Measurements from ENCODE around the gene C1QL4.
"Not testable (repeated sequence)": the region's sequence is repeated elsewhere in the genome, so short reads cannot be mapped to it uniquely, and the experiment has no call there.

Gene C1QL4

DNA sequence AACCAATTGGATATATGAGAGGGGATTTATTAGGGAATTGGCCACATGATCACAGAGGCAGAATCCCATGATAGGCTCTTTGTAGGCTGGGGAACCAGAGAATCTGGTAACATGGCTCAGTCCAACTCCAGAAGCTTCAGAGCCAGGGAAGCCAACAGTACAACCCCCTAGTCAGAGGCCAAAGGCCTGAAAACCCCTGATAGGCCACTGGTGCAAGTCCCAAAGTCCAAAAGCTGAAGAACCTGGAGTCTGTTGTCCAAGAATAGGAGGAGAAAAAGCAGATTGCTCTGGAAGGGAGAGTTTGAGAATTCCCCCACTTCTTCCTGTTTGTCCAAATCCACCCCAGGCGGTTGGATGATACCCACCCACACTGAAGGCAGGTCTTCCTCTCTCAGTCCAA lies 22.2 kb downstream of the C1QL4 start:
- peaks cover 2% of the 10 kb centered on the region for H3K27me3 ChIP-seq (ENCODE audit: insufficient read depth, low read length)
- H3K9ac ChIP-seq (ENCODE audit: low read depth, low read length): no peak overlapping the region
- no peaks in the 10 kb centered on the region for H3K4me1 ChIP-seq (ENCODE audit: insufficient read depth, low read length)
- no peaks in the 10 kb centered on the region for H3K36me3 ChIP-seq (ENCODE audit: insufficient read depth, low read depth, low read length)
- no peak overlapping the region for H3K27ac ChIP-seq (ENCODE audit: low read length)
- no peak overlapping the region for H3K4me3 ChIP-seq (ENCODE audit: low read length)
- H3K9me3 ChIP-seq (ENCODE audit: insufficient read depth, low read depth, low read length): no peaks in the 10 kb centered on the region

DNA sequence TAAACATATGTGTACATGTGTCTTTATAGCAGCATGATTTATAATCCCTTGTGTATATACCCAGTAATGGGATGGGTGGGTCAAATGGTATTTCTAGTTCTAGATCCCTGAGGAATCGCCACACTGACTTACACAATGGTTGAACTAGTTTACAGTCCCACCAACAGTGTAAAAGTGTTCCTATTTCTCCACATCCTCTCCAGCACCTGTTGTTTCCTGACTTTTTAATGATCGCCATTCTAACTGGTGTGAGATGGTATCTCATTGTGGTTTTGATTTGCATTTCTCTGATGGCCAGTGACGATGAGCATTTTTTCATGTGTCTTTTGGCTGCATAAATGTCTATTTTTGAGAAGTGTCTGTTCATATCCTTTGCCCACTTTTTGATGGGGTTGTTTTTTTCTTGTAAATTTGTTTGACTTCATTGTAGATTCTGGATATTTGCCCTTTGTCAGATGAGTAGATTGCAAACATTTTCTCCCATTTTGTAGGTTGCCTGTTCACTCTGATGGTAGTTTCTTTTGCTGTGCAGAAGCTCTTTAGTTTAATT lies 26.5 kb downstream of the C1QL4 start:
- not testable (repeated sequence) for H3K27me3 ChIP-seq (ENCODE audit: insufficient read depth, low read length); H3K9ac ChIP-seq (ENCODE audit: low read depth, low read length); H3K9me3 ChIP-seq (ENCODE audit: insufficient read depth, low read depth, low read length); H3K36me3 ChIP-seq (ENCODE audit: insufficient read depth, low read depth, low read length); H3K4me3 ChIP-seq (ENCODE audit: low read length); H3K27ac ChIP-seq (ENCODE audit: low read length); H3K4me1 ChIP-seq (ENCODE audit: insufficient read depth, low read length)

DNA sequence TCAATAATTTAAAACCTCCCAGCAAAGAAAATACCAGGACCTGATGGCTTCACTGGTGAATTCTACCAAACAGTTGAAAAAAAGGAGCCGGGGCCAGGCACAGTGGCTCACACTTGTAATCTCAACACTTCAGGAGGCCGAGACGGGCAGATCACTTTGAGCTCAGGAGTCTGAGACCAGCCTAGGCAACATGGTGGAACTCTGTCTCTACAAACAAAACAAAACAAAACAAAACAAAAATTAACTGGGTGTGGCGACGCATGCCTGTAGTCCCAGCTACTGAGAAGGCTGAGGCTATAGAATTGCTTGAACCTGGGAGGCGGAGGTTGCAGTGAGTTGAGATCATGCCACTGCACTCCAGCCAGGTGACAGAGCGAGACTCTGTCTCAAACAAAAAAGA lies 27.6 kb downstream of the C1QL4 start:
- no peak overlapping the region for H3K27ac ChIP-seq (ENCODE audit: low read length)

DNA sequence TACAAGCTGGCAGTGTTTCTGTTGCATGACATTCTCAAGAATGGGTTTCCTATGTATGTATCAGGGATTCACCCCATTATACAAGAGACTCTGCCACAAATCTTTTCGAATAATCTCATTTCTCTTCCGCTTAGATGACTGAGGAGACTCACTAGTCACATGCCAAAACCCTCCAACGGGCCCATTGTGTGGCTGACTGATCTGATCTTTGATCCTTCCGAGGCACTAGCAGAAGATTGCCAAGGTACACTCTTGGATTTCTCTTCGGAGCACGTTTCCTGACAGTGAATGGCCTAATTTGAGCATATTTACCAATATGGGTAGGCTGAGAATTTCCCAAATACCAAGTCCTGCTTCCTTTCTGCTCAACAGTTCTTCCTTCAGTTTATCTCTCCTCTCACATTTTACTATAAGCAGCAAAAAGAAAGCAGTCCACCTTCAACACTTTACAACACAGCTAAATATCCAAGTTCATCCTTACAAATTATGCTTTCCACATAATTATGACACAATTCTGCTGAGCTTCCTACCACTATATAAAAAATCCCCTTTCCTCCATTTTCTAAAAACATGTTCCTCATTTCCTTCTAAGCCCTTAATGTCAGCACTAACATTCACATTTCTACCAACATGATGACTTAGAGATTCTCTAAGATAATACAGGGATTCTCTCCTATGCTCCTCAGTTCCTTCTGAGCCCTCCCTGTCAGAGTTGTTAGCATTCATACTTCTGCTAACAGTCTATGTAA lies 31.1 kb downstream of the C1QL4 start:
- peaks cover 33% of the 10 kb centered on the region for H3K27me3 ChIP-seq (ENCODE audit: insufficient read depth, low read length)
- no peak overlapping the region for H3K4me3 ChIP-seq (ENCODE audit: low read length)
- H3K27ac ChIP-seq (ENCODE audit: low read length): no peak overlapping the region
- H3K36me3 ChIP-seq (ENCODE audit: insufficient read depth, low read depth, low read length): no peaks in the 10 kb centered on the region
- no peaks in the 10 kb centered on the region for H3K9me3 ChIP-seq (ENCODE audit: insufficient read depth, low read depth, low read length)
- H3K4me1 ChIP-seq (ENCODE audit: insufficient read depth, low read length): no peaks in the 10 kb centered on the region
- H3K9ac ChIP-seq (ENCODE audit: low read depth, low read length): no peak overlapping the region

More for the DNA sequence above, 27.6 kb downstream of the C1QL4 start:
- H3K4me1 ChIP-seq (ENCODE audit: insufficient read depth, low read length): no peaks in the 10 kb centered on the region
- H3K4me3 ChIP-seq (ENCODE audit: low read length): no peak overlapping the region
- H3K36me3 ChIP-seq (ENCODE audit: insufficient read depth, low read depth, low read length): no peaks in the 10 kb centered on the region
- H3K27me3 ChIP-seq (ENCODE audit: insufficient read depth, low read length): peaks cover 12% of the 10 kb centered on the region; the same call in 1 of the 2 replicates
- H3K9ac ChIP-seq (ENCODE audit: low read depth, low read length): no peak overlapping the region
- no peaks in the 10 kb centered on the region for H3K9me3 ChIP-seq (ENCODE audit: insufficient read depth, low read depth, low read length)

DNA sequence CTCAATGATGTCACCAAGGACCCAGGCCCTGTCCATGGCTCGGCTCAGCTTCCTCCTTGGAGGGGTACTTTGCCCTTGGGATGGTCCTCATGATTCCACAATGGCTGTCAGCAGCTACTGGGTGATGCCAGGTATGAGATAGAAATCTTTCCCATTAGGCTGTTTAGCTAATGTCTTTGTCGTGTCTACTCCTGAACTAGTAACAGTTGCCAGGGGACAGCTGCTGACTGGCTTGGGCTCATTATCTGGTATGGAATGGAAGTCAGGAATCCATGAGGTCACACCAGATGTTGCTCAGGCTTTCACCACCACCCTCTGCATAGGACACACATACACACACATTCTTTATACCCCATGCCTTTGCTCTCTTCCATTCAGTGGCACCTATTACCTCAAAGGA lies 32.8 kb downstream of the C1QL4 start:
- Histone ChIP-seq H3K4me3 (ENCODE audit: low read length) (no peak overlapping the region), H3K27me3 (ENCODE audit: insufficient read depth, low read length) (peaks cover 34% of the 10 kb centered on the region), H3K9ac (ENCODE audit: low read depth, low read length) (no peak overlapping the region), H3K4me1 (ENCODE audit: insufficient read depth, low read length) (no peaks in the 10 kb centered on the region), H3K27ac (ENCODE audit: low read length) (no peak overlapping the region), H3K9me3 (ENCODE audit: insufficient read depth, low read depth, low read length) (no peaks in the 10 kb centered on the region), H3K36me3 (ENCODE audit: insufficient read depth, low read depth, low read length) (no peaks in the 10 kb centered on the region)

DNA sequence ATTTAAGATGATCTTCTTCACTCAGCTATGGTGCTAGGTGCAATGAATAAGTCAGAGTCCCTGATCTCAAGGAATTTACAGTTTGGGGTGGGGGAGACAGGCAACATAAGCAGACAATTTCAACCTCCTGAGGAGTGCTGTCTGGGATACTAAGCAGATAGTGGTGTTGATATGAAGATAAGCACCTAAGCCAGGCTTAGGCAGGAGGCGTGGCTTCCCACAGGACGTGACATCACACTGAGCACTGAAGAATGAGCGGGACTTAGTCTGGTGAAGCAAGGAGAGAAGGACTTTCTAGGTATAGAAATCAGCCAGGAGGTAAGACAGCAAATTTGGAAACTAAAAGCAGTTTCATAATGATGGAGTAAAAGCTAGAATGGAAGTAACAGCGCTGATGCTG lies 35.2 kb downstream of the C1QL4 start:
- Histone ChIP-seq H3K27me3 (ENCODE audit: insufficient read depth, low read length) (peaks cover 58% of the 10 kb centered on the region), H3K27ac (ENCODE audit: low read length) (no peak overlapping the region), H3K9me3 (ENCODE audit: insufficient read depth, low read depth, low read length) (no peaks in the 10 kb centered on the region), H3K9ac (ENCODE audit: low read depth, low read length) (no peak overlapping the region), H3K4me3 (ENCODE audit: low read length) (no peak overlapping the region), H3K36me3 (ENCODE audit: insufficient read depth, low read depth, low read length) (no peaks in the 10 kb centered on the region), H3K4me1 (ENCODE audit: insufficient read depth, low read length) (no peaks in the 10 kb centered on the region)

DNA sequence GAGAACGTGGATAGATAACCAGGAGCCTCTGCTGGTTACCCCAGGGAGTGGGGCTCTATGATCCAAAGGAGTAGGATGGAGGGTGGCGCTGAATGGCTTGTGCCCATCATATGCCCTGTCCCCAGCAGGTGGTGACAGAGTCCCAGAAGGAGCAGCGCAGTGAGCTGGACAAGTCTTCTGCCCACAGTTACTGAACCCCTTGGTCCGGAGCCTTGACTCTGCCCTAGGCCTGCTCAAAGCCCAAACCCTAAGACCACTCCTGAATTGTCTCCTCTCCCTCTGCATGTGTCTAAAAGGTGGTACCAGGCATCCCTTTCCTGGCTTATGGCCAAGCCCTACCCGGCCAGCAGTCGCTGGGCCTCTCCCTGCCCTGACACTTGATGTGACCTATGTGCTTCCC lies 38.8 kb downstream of the C1QL4 start:
- Histone ChIP-seq H3K27me3 (ENCODE audit: insufficient read depth, low read length) (peaks cover 78% of the 10 kb centered on the region), H3K9me3 (ENCODE audit: insufficient read depth, low read depth, low read length) (0 out of 2 replicates have a peak, but pooled peaks cover 3% of the 10 kb centered on the region), H3K9ac (ENCODE audit: low read depth, low read length) (no peak overlapping the region), H3K36me3 (ENCODE audit: insufficient read depth, low read depth, low read length) (no peaks in the 10 kb centered on the region), H3K4me3 (ENCODE audit: low read length) (no peak overlapping the region), H3K27ac (ENCODE audit: low read length) (no peak overlapping the region), H3K4me1 (ENCODE audit: insufficient read depth, low read length) (no peaks in the 10 kb centered on the region)

DNA sequence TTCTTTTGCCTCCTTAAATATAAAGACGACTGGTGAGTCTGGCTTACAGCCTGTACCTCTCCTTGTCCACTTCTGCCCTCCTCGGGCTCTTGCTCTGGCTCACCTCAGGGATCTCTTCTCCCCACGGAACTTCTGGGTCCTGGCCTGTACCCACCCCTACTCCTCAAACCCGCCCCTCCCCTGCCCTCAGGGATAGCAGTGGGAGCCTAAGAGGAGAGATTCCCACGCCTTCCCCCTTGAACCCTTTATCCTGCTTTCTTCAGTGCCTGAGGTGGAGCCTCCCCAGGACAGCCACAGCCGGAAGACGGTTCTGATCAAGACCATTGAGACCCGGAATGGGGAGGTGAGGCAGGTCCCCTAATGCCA lies 39.3 kb downstream of the C1QL4 start:
- no peaks in the 10 kb centered on the region for H3K4me1 ChIP-seq (ENCODE audit: insufficient read depth, low read length)
- H3K9me3 ChIP-seq (ENCODE audit: insufficient read depth, low read depth, low read length): 0 out of 2 replicates have a peak, but pooled peaks cover 3% of the 10 kb centered on the region
- peaks cover 78% of the 10 kb centered on the region for H3K27me3 ChIP-seq (ENCODE audit: insufficient read depth, low read length)
- H3K4me3 ChIP-seq (ENCODE audit: low read length): peak overlapping the region; percentile 41; the same call in 1 of the 2 replicates
- H3K27ac ChIP-seq (ENCODE audit: low read length): no peak overlapping the region
- H3K36me3 ChIP-seq (ENCODE audit: insufficient read depth, low read depth, low read length): no peaks in the 10 kb centered on the region
- H3K9ac ChIP-seq (ENCODE audit: low read depth, low read length): no peak overlapping the region

DNA sequence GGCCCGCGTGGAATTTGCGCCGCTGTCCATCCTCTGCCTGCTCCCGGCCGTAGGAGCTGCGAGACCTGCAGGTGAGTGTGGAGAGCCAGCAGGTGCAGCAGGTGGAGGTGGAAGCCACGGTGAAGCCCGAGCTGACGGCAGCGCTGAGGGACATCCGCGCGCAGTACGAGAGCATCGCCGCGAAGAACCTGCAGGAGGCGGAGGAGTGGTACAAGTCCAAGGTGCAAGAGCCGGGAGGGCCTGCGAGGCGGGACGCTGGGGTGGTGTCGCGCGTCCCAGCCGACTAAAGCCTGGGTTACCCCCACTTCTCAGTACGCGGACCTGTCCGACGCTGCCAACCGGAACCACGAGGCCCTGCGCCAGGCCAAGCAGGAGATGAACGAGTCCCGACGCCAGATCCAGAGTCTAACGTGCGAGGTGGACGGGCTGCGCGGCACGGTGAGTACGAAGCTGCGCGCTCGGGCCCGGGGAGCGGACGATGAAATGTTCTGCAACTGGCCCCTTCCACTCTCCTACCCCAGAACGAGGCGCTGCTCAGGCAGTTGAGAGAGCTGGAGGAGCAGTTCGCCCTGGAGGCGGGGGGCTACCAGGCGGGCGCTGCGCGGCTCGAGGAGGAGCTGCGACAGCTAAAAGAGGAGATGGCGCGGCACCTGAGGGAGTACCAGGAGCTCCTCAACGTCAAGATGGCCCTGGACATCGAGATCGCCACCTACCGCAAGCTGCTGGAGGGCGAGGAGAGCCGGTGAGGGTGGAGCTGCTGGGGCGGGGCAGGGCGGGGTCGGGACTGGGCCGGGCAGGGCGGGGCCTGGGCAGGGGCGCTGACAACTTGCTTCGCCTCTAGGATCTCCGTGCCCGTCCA lies 39.9 kb downstream of the C1QL4 start:
- H3K27ac ChIP-seq (ENCODE audit: low read length): no peak overlapping the region
- H3K4me3 ChIP-seq (ENCODE audit: low read length): peak overlapping the region; percentile 60
- H3K9ac ChIP-seq (ENCODE audit: low read depth, low read length): no peak overlapping the region
- peaks cover 80% of the 10 kb centered on the region for H3K27me3 ChIP-seq (ENCODE audit: insufficient read depth, low read length)
- no peaks in the 10 kb centered on the region for H3K4me1 ChIP-seq (ENCODE audit: insufficient read depth, low read length)
- 0 out of 2 replicates have a peak, but pooled peaks cover 3% of the 10 kb centered on the region for H3K9me3 ChIP-seq (ENCODE audit: insufficient read depth, low read depth, low read length)
- no peaks in the 10 kb centered on the region for H3K36me3 ChIP-seq (ENCODE audit: insufficient read depth, low read depth, low read length)

DNA sequence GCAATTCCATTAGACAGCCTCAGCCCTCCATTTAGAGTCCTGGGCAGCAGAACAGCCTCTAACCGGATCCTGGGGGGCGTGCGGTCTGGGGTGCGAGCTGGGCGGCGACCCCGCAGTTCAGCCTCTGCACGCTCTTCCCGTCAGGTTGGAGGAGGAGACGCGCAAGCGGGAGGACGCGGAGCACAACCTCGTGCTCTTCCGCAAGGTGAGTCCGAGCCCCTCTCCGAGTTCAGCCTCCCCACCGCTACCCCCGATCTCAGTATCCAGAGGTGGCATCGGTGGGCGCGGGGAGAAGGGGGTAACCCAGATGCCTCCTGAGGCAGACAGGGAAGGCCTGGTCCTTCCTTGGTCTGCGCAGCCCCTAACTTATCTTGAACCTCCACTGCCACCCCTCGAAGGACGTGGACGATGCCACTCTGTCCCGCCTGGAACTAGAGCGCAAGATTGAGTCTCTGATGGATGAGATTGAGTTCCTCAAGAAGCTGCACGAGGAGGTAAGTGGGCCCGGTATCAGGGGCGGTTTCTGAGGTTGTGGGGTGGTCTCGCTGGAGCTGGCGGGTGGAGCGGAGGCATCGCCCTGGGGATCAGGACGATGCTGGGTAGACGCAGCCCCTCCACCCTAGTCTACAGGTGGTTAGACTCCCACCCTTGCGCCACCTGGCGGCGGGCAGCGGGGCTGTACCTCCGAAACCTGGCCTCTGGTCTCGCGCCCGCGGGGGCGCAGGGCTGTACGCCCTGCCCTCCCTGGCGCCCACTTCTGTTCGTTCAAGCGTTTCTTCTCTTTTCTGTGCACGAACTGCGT lies 40.8 kb downstream of the C1QL4 start:
- Histone ChIP-seq H3K4me3 (ENCODE audit: low read length) (peak overlapping the region; percentile 60; the same call in 1 of the 2 replicates), H3K9me3 (ENCODE audit: insufficient read depth, low read depth, low read length) (0 out of 2 replicates have a peak, but pooled peaks cover 3% of the 10 kb centered on the region), H3K27me3 (ENCODE audit: insufficient read depth, low read length) (peaks cover 83% of the 10 kb centered on the region), H3K4me1 (ENCODE audit: insufficient read depth, low read length) (no peaks in the 10 kb centered on the region), H3K36me3 (ENCODE audit: insufficient read depth, low read depth, low read length) (no peaks in the 10 kb centered on the region), H3K9ac (ENCODE audit: low read depth, low read length) (no peak overlapping the region), H3K27ac (ENCODE audit: low read length) (no peak overlapping the region)

All from iPS-20b (cell line).